Stimulated activated CD8-positive, alpha-beta memory T cell treated with anti-CD3 and anti-CD28 coated beads, Interleukin-12 subunit alpha, Interleukin-12 subunit beta, amount 100 ng/mL, for 4 hours (primary cell): ENCODE results near the gene CLP1.
A peak's percentile ranks its signal among the peaks of the same experiment; 100 is the strongest.
"Not testable (repeated sequence)": the region's sequence is repeated elsewhere in the genome, so short reads cannot be mapped to it uniquely, and the experiment has no call there.

Experiments
- DNase-seq: peaks from one replicate; pipeline ENCODE4 v3.0.0-alpha.2; 2020; ENCODE audit warnings: low read depth

The CLP1 gene

DNA sequence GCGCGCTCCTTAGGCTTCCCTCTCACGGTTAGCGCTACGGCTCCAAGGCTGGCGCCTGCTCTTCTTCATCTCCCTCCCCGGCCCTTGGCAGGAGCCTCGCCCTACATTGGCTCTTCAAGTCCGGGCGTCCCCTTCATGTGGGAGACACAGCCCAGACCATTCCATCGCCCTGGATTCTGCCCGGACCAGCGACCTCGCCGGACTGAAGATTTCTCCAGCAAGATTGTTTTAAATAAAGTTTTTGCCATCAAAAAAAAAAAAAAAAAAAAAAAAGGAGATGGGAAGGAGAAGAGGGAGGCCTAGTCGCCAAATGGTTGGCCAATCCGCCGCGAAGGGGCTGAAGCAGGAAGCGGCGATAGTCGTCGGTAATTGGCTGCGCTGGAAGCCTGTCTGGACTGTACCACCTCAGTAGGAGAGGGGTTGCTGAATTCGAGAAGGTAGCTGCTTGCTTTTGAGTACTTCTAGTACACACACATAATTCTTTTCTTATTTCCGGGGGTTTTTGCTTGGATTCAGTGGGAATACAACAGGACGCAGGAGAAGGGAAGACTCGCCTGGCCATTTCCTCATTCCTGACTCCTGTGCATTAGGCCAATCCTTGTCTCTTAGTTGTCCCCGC is 9.7 kb downstream of the CLP1 start:
- DNase-seq = peak; percentile 82

- peak; percentile 100 for DNase-seq
Measured at GRCh38 chr11:57667736-57668433, 10.3 kb downstream of the CLP1 start, which contains the start of gene ZDHHC5. Gene ZDHHC5 (plus strand): TSS chr11:57668114. CDS start chr11:57673091, 4,977 bp downstream.

GRCh38 chr11:57668434-57668782 is 10.8 kb downstream of the CLP1 start:
- DNase-seq = no peak

DNA sequence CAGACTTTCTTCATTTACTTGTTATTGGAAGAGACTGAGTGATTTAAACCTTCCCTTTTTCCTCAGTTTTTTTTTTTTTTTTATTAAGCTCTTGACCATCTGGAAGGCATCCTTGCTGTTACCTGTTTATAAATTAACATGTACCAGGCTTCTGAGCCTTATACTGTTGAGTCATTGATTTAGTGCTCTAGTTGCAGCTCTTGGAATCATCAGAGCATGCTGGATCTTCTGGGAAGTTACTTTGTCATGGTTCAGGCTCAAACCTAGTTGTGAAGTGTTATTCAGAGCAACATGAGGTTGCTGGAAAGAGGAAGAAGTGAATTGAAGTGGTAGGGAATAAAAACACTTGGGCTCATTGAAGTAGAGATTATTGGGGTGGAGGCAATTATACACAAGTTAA is 16.7 kb downstream of the CLP1 start:
- DNase-seq = no peak

DNA sequence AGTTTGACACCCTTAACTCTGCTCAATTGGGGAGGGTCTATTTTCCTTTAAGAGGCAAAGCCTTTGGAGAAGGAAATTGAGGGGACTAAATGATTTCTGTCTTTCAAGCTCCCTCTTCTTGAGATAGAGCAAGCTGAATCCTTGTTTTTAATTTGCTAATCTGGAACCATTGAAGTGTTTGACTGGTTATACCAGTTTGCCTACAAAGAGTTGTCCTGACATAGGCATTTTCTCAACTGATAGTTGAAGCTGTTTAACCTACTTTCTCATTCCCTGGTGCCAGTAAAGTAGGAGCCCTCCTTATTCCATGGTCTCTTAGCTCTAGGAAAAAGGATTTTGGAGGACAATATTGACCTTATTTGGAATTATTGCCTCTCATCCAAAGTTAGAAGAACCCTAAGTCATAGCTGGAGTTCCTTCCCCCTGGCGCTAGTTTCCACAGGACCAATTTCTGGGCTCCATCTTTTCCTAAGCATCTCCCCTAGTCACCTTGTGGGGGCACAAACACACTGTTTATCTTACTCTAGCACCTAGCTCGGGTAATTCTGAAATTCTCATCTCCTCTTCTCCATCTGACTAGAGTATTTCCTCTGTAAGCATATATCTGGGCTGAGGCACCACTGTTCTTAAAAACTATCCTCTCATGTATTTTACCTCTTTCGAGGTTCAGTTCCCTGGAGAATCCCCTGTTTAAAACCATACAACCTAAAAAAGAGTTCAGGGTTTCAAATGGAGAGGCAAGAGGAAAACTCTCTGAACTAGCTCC is 17.8 kb downstream of the CLP1 start:
- no peak for DNase-seq

GRCh38 chr11:57679396-57679795 is 21.8 kb downstream of the CLP1 start:
- DNase-seq = no peak

GRCh38 chr11:57680552-57680874 is 23.0 kb downstream of the CLP1 start:
- DNase-seq = no peak

- no peak for DNase-seq
Measured at GRCh38 chr11:57681168-57681567, 23.6 kb downstream of the CLP1 start.

DNA sequence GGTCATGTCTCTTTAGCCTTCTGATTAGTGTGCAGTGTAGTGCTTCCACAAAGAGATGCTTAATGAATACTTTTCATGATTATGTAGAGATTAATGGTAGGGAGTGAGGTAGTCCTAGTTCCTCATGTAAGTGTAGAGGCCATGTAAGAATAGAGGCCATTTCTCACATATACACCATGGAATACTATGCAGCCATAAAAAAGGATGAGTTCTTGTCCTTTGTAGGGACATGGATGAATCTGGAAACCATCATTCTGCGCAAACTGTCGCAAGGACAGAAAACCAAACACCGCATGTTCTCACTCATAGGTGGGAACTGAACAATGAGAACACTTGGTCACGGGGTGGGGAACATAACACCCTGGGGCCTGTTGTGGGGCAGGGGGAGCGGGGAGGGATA is 32.9 kb downstream of the CLP1 start:
- not testable (repeated sequence) for DNase-seq

DNA sequence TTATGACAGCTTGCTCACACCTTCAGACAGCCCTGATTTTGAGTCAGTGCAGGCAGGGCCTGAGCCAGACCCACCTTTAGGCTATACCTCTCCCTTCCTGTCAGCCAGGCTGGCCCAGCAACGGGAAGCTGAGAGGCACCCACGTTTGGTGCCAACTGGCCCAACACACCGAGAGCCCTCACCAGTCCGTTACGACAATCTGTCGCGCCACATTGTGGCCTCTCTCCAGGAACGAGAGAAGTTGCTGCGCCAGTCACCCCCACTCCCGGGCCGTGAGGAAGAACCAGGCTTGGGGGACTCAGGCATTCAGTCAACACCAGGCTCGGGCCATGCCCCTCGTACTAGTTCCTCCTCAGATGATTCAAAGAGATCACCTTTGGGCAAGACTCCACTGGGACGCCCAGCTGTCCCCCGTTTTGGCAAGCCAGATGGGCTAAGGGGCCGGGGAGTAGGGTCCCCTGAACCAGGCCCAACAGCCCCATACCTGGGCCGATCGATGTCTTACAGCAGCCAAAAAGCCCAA is 41.3 kb downstream of the CLP1 start:
- no peak for DNase-seq

DNA sequence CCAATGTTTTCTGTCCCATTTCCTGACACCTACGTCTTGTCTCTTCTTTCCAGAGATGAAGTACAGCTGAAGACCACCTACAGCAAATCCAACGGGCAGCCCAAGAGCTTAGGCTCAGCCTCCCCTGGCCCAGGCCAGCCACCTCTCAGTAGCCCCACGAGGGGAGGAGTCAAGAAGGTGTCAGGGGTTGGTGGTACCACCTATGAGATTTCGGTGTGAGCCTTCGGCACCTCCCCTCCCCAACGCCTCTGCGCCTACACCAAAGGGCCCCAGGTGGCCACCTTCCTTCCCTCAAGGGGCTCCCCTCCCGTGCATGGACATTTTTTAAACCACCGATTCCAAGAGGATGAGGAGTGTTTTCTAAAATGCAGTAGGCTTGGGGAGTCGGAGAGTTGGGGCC is 42.3 kb downstream of the CLP1 start:
- no peak for DNase-seq

GRCh38 chr11:57700425-57700824 is 42.9 kb downstream of the CLP1 start:
- no peak for DNase-seq

DNA sequence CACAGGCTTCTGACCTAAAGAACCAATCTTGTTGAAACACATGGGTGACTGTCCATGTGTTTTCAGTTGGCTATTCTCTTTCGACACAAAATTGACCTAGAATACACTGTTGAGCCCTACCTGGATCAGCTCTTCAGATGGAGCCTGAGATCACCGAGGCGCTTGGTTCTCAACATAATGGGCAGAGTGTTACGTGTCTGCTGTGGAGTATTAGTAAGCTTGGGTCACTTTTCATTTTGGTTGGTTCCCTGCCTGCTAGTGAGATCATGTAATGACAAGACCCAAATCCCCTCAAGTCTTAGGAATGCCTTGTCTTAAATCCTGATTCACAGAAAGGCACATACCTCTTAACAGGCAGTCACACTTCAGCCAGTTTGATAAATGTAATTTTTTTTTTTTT is 45.8 kb downstream of the CLP1 start:
- no peak for DNase-seq

- DNase-seq = no peak
Measured at GRCh38 chr11:57704932-57705331, 47.4 kb downstream of the CLP1 start.

DNA sequence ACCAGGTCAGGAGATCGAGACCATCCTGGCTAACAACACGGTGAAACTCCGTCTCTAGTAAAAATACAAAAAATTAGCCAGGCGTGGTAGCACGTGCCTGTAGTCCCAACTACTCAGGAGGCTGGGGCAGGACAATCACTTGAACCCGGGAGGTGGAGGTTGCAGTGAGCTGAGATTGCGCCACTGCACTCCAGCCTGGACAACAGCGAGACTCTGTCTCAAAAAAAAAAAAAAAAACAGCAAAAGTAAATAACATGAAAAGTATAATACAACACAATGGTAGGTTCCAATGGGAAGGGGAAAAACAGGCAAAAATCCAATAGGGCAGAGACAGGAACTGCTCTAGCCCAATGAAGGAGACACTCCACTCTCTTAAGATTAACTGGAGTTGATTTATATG is 47.9 kb downstream of the CLP1 start:
- not testable (repeated sequence) for DNase-seq

DNA sequence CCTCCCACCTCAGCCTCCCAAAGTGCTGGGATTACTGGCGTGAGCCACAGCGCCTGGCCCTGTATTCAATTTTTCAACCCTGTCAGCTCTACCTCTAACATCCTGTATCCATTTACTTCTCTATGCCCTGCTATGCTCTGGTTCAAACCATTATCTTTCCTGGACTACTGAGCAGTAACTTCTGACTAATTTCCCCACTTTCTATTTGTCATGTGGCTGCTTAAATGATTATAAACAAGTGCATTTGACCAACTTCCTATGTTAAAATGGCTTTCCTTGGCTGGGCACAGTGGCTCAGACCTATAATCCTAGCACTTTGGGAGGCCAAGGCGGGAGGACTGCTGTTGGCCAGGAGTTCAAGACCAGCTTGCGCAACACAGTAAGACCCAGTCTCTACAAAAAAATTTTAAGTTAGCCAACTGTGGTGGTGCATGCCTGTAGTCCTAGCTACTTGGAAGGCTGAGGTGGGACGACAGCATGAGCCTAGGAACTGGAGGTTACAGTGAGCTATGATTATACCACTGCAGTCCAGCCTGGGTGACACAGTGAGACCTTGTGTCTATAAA is 52.3 kb downstream of the CLP1 start:
- DNase-seq = no peak
